Lower leg skin (tissue), 4 donors: ENCODE measurements around the gene FAM53A. TPM values are rescaled to one million over a fixed set of nuclear protein-coding genes. Genes with fewer than 3 reads are reported as not detected.
A peak's percentile ranks its signal among the peaks of the same experiment; 100 is the strongest.

Experiments used
- DNase-seq, 2 donors: peaks; one replicate each; pipeline ENCODE4 v3.0.0-alpha.2; 2019; ENCODE audit warnings: low spot score in 2 of 2
- H3K4me3 ChIP-seq: fragments of 200-600 bp; sonication (generic); 2 replicates; pipeline ENCODE4 v1.5.1; 2017; ENCODE audit warnings: mild to moderate bottlenecking, low read depth; ENCODE audit not compliant: poor library complexity, severe bottlenecking
- CTCF ChIP-seq, 3 donors: fragments of 450-650 bp; IDR thresholded peaks; one replicate each; pipeline ENCODE4 v1.5.1; 2016; ENCODE audit warnings: antibody characterized with exemption in 3 of 3, mild to moderate bottlenecking in 3 of 3, moderate library complexity in 2 of 3
- POLR2A ChIP-seq, 2 donors: fragments of 450-650 bp; IDR thresholded peaks; one replicate each; pipeline ENCODE4 v1.6.1; 2016 to 2017; ENCODE audit warnings: antibody characterized with exemption in 2 of 2, mild to moderate bottlenecking in 1 of 2, moderate library complexity in 1 of 2
- WGBS, 2 donors: methylation state at CpG; one replicate each; pipeline ENCODE4 v1.1.5; 2018; 5-methylcytosine and 5-hydroxymethylcytosine counted together
- intact Hi-C: fragments of 100-400 bp; cut with DNase I; formaldehyde crosslinking; loops from one replicate; pipeline ENCODE4 v1.15.0; 2023; ENCODE audit warnings: low total_unique reads
- total RNA-seq, 4 donors: library from RNA; depleted of rRNA; stranded (reverse); fragments of >200 nt; gene quantifications; one replicate each; pipeline ENCODE4 v1.1.0, GENCODE V29; 2016

Gene FAM53A
- total RNA-seq, 4 donors from 2014 or later = 1.2 to 7.5 (median 3.7) TPM

DNA sequence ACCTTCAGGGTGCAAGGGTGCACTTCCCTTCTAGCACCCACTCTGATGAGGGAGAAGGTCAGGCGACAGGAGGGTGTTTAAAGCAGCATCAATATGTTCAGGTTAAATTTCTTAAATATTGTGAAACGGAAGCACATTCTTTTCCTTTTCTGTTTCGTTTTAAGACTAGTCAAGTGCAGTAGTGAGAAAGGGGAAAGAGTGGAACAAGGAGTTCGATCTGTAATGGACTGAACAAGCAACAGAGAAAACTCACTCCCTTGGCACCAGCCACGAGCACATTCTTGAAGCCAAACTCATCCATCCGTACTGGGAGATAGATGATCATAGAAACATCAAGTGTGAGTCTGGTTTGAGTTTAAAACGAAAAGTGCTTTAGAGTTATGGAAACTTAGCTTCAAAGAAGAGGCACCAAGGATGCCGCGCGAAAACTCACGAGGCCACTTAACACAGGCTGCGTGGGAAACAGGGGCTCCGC is 815 bp downstream of the FAM53A start:
- H3K4me3 ChIP-seq = peak overlapping the region; percentile 48
- intact Hi-C loops = no loop called here
- DNase-seq = peak in 1 of 2 donors; percentile 38
- WGBS, 2 donors = 6 to 7% methylated on average over 13 of the region's 13 CpGs
- no peak for TF ChIP-seq CTCF (IDR thresholded peaks at IDR 0.05)
- no peak for TF ChIP-seq POLR2A (IDR thresholded peaks at IDR 0.05)

GRCh38 chr4:1682860-1683259 is 1.3 kb downstream of the FAM53A start:
- no peak for TF ChIP-seq CTCF (IDR thresholded peaks at IDR 0.05)
- no peak for TF ChIP-seq POLR2A (IDR thresholded peaks at IDR 0.05)
- H3K4me3 ChIP-seq = no peak overlapping the region
- WGBS, 2 donors = 86 to 88% methylated on average over 13 of the region's 13 CpGs
- intact Hi-C loops = no loop called here
- DNase-seq = no peak

DNA sequence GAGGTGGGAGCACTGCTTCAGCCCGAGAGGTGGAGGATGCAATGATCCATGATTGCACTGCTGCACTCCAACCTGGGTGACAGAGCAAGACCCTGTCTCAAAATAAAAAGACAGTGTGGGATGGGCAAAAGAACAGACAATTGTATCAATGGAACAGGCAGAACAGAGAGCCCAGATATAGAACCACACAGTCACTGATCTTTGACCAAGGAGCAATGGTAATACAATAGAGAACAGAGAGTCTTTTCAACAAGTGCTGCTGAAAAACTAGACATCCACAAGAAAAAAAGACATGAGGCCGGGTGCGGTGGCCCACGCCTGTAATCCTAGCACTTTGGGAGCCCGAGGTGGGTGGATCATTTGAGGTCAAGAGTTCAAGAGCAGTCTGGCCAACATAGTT is 5.9 kb downstream of the FAM53A start:
- H3K4me3 ChIP-seq = no peak overlapping the region
- DNase-seq = no peak
- WGBS, 2 donors = 73 to 83% methylated on average over 5 of the region's 5 CpGs
- TF ChIP-seq POLR2A (IDR thresholded peaks at IDR 0.05) (no peak), CTCF (IDR thresholded peaks at IDR 0.05) (no peak)
- intact Hi-C loops = loop anchor here (5.0 kb wide), 1 partner anchor 284 kb away; no protein-coding TSS in a partner anchor

DNA sequence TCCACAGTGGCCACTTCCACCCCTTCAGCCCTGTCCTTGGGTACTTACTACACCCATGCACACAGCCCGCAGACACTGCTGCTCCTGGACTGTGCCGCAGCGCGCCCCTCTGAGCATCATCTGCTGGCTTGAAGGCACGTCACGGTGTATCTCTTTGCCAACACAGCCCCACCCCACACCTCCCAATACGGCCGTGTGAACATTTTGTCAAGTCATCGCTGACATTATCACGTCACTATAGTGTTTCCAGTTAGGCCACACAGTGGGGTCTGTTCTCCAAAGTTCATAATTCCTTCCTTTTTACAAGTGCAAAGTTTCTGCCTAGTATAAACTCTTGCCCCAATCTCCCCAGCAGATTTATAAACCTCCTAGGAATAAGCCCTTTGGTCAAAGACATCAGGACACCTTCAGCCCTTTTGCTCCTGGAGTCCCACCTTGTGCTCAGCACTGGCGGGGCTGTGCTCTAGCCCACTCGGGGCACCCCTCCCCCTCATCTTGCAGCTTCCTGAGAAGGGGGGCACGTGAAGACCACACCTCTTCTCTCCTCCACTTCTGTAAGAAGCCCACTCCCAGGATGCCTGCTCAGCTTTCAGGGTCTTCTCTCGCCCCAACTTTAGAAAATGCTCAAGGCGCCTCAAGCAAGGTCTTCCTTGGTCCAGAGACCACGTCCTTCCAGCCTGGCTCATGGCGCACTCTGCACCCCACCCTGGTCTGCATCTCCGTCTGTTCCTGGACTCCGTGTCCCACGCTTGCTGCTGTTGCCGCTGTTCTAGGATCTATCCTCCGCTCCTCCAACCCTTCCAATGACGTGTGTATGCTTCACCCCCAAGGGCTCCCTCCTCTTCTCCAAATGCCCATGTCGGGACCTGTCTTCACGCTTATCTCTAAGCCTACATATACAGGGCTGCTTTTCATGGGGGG is 7.2 kb downstream of the FAM53A start:
- no peak for DNase-seq
- no peak overlapping the region for H3K4me3 ChIP-seq
- 70 to 72% methylated on average over 24 of the region's 25 CpGs for WGBS, 2 donors
- TF ChIP-seq POLR2A (IDR thresholded peaks at IDR 0.05) = no peak
- intact Hi-C loops = loop anchor here (5.0 kb wide), 1 partner anchor 285 kb away; no protein-coding TSS in a partner anchor

DNA sequence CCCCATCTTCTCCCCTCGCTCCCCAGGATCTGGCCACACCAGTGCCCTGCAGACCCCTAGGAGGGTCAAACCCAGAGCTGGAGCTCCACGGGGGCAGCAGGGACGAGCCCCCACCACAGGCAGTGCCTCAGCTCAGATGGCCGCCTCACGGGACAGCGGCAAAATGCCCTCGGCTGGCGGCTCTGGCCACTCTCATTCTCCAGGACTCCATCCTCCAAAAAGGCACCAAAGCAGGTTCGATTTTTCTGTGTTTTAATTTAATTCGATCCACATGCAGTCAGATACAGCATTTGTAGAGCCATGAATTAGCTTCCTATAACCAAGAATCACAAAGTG is 8.3 kb downstream of the FAM53A start:
- intact Hi-C loops = loop anchor here (5.0 kb wide), 1 partner anchor 287 kb away; no protein-coding TSS in a partner anchor
- H3K4me3 ChIP-seq = no peak overlapping the region
- no peak for DNase-seq
- TF ChIP-seq POLR2A (IDR thresholded peaks at IDR 0.05) (no peak), CTCF (IDR thresholded peaks at IDR 0.05) (no peak)
- 78 to 81% methylated on average over 10 of the region's 10 CpGs for WGBS, 2 donors

DNA sequence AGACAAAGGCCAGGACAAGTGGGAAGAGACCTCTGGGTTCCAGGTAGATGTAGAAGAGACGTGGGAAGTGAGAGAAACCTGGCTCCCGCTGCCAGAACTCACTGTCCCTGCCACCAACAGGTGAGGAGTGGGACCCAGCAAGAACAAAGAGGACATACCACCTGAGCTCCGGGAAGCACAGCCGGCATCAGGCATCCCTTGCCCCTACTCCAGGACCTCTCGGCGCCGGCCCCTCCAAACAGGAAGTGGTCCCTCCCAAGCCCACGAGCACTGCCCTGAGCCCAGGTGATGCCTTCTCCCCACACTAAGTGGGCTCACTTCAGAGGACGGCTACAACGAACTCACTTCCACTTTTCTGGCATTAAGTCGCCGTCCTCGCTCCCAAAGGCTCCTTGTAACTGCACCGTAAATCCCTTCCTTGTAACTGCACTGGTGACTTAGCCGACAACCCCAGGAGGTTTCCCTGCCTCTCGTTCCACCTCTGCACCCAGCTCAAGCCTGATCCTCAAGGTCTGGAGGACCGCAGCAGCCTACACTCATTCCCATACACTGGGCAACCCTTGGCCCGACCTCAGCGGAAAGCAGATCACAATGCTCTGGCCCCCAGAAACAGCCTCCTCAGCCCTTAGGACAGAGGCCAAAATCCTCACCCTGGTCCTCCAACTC is 8.8 kb downstream of the FAM53A start:
- no peak overlapping the region for H3K4me3 ChIP-seq
- no peak for DNase-seq
- intact Hi-C loops = loop anchor here (5.0 kb wide), 1 partner anchor 287 kb away; no protein-coding TSS in a partner anchor
- TF ChIP-seq POLR2A (IDR thresholded peaks at IDR 0.05) = no peak
- TF ChIP-seq CTCF (IDR thresholded peaks at IDR 0.05) = no peak
- 81 to 85% methylated on average over 19 of the region's 19 CpGs for WGBS, 2 donors
